GM23248 (cell line): ENCODE data around the gene PDIA3.

Experiments used
- EZH2 ChIP-seq: fragments of 200-600 bp; sonication (generic); IDR thresholded peaks from 2 replicates; pipeline ENCODE4 v1.6.1; 2018; ENCODE audit warnings: antibody characterized with exemption, mild to moderate bottlenecking; ENCODE audit not compliant: insufficient read depth, poor library complexity, severe bottlenecking
- EZH2phosphoT487 ChIP-seq: fragments of 200-600 bp; sonication (generic); IDR thresholded peaks from 2 replicates; pipeline ENCODE4 v1.6.1; 2018; ENCODE audit warnings: antibody characterized with exemption, moderate library complexity, mild to moderate bottlenecking, low read depth; ENCODE audit not compliant: insufficient read depth

DNA sequence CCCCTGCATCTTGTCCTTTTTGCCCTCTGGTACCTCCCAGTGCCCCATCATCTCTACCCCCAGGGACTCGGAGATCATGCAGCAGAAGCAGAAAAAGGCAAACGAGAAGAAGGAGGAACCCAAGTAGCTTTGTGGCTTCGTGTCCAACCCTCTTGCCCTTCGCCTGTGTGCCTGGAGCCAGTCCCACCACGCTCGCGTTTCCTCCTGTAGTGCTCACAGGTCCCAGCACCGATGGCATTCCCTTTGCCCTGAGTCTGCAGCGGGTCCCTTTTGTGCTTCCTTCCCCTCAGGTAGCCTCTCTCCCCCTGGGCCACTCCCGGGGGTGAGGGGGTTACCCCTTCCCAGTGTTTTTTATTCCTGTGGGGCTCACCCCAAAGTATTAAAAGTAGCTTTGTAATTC lies 47.4 kb downstream of the PDIA3 start:
- TF ChIP-seq EZH2phosphoT487 (no peak), EZH2 (no peak)
